H9 (cell line): ENCODE measurements around the gene NKD1. TPM values are rescaled to one million over a fixed set of nuclear protein-coding genes. Genes with fewer than 3 reads are reported as not detected.
A peak's percentile ranks its signal among the peaks of the same experiment; 100 is the strongest.

Source experiments
- DNase-seq: peaks from one replicate; pipeline ENCODE4 v3.0.0-alpha.2; 2017
- H2AFZ ChIP-seq: one replicate; pipeline ENCODE4 v1.6.1; 2013; ENCODE audit warnings: mild to moderate bottlenecking, low read length, control low read depth, moderate library complexity
- H2AK5ac ChIP-seq: 2 replicates; pipeline ENCODE4 v1.6.1; 2013; ENCODE audit warnings: low read length, control low read depth, mixed read lengths; ENCODE audit not compliant: insufficient read length
- H2BK120ac ChIP-seq: one replicate; pipeline ENCODE4 v1.6.1; 2013; ENCODE audit warnings: low read depth, mild to moderate bottlenecking, low read length, control low read depth, inconsistent platforms; ENCODE audit not compliant: poor library complexity, severe bottlenecking
- H2BK12ac ChIP-seq: 2 replicates; pipeline ENCODE4 v1.6.1; 2013; ENCODE audit warnings: low read length, control low read depth, mixed read lengths, low read depth; ENCODE audit not compliant: insufficient read length
- H2BK15ac ChIP-seq: 2 replicates; pipeline ENCODE4 v1.6.1; 2013; ENCODE audit warnings: low read depth, low read length, control low read depth
- H2BK20ac ChIP-seq: one replicate; pipeline ENCODE4 v1.6.1; 2013; ENCODE audit warnings: low read depth, mild to moderate bottlenecking, low read length, control low read depth, inconsistent platforms; ENCODE audit not compliant: poor library complexity, severe bottlenecking
- H2BK5ac ChIP-seq: 2 replicates; pipeline ENCODE4 v1.6.1; 2013; ENCODE audit warnings: low read length, control low read depth, mixed read lengths; ENCODE audit not compliant: insufficient read length
- H3K14ac ChIP-seq: 2 replicates; pipeline ENCODE4 v1.6.1; 2013; ENCODE audit warnings: low read length, control low read depth; ENCODE audit not compliant: insufficient read depth
- H3K18ac ChIP-seq: 2 replicates; pipeline ENCODE4 v1.6.1; 2013; ENCODE audit warnings: low read depth, mild to moderate bottlenecking, mixed read lengths, low read length, control low read depth; ENCODE audit not compliant: insufficient read length
- H3K23ac ChIP-seq: 2 replicates; pipeline ENCODE4 v1.6.1; 2013; ENCODE audit warnings: low read length, control low read depth, mixed read lengths, low read depth; ENCODE audit not compliant: insufficient read length
- H3K23me2 ChIP-seq: 2 replicates; pipeline ENCODE4 v1.6.1; 2013; ENCODE audit warnings: low read depth, mild to moderate bottlenecking, mixed read lengths, low read length, control low read depth; ENCODE audit not compliant: insufficient read length, poor library complexity, severe bottlenecking
- H3K27ac ChIP-seq: 2 replicates; pipeline ENCODE4 v1.5.1; 2013; ENCODE audit warnings: low read length, control low read depth, mixed read lengths, low read depth; ENCODE audit not compliant: insufficient read length
- H3K27me3 ChIP-seq: 2 replicates; pipeline ENCODE4 v1.6.1; 2013; ENCODE audit warnings: low read length, control low read depth, inconsistent platforms; ENCODE audit not compliant: insufficient read depth
- H3K4ac ChIP-seq: 2 replicates; pipeline ENCODE4 v1.6.1; 2013; ENCODE audit warnings: low read depth, mild to moderate bottlenecking, control low read depth, inconsistent platforms, low read length, moderate library complexity
- H3K4me1 ChIP-seq: 2 replicates; pipeline ENCODE4 v1.6.1; 2013; ENCODE audit warnings: low read length, control low read depth, inconsistent platforms; ENCODE audit not compliant: insufficient read depth
- H3K4me2 ChIP-seq: 2 replicates; pipeline ENCODE4 v1.6.1; 2013; ENCODE audit warnings: low read length, control low read depth, mixed read lengths; ENCODE audit not compliant: insufficient read length, insufficient read depth
- H3K56ac ChIP-seq: 2 replicates; pipeline ENCODE4 v1.6.1; 2013; ENCODE audit warnings: low read depth, mild to moderate bottlenecking, mixed read lengths, low read length, control low read depth; ENCODE audit not compliant: insufficient read length
- H3K79me1 ChIP-seq: 2 replicates; pipeline ENCODE4 v1.6.1; 2013; ENCODE audit warnings: low read depth, mild to moderate bottlenecking, moderate library complexity, low read length, control low read depth, inconsistent platforms; ENCODE audit not compliant: insufficient read depth, poor library complexity, severe bottlenecking
- H3K79me2 ChIP-seq: 2 replicates; pipeline ENCODE4 v1.6.1; 2013; ENCODE audit warnings: low read length, control low read depth, inconsistent platforms; ENCODE audit not compliant: insufficient read depth
- H3K9ac ChIP-seq: 2 replicates; pipeline ENCODE4 v1.6.1; 2013; ENCODE audit warnings: low read length, control low read depth, mixed read lengths; ENCODE audit not compliant: insufficient read length; ENCODE audit errors: extremely low read depth
- H3K9me3 ChIP-seq: one replicate; pipeline ENCODE4 v1.6.1; 2013; ENCODE audit warnings: low read depth, low read length, inconsistent platforms; ENCODE audit not compliant: control insufficient read depth
- H3T11ph ChIP-seq: one replicate; pipeline ENCODE4 v1.6.1; 2013; ENCODE audit warnings: mild to moderate bottlenecking, low read length, control low read depth, inconsistent platforms
- H4K20me1 ChIP-seq: one replicate; pipeline ENCODE4 v1.6.1; 2013; ENCODE audit not compliant: control insufficient read depth, insufficient read length, insufficient read depth
- H4K5ac ChIP-seq: 2 replicates; pipeline ENCODE4 v1.6.1; 2013; ENCODE audit warnings: low read depth, mild to moderate bottlenecking, mixed read lengths, low read length, control low read depth; ENCODE audit not compliant: insufficient read length
- H4K8ac ChIP-seq: replicated peaks from 2 replicates; pipeline ENCODE4 v1.6.1; 2013; ENCODE audit warnings: low read length, control low read depth, mixed read lengths, low read depth; ENCODE audit not compliant: insufficient read length
- H4K91ac ChIP-seq: 2 replicates; pipeline ENCODE4 v1.6.1; 2013; ENCODE audit warnings: low read depth, mild to moderate bottlenecking, moderate library complexity, mixed read lengths, low read length, control low read depth; ENCODE audit not compliant: insufficient read length
- H3K27ac Mint-ChIP-seq, 3 experiments: 2 replicates in 2 of 3; 3 replicates in 1 of 3; pipeline ENCODE4 v1.8.0; 2020 to 2021; ENCODE audit warnings: mixed read lengths in 3 of 3, mild to moderate bottlenecking in 1 of 3, moderate library complexity in 1 of 3
- H3K27me3 Mint-ChIP-seq: 2 replicates; pipeline ENCODE4 v1.8.0; 2021; ENCODE audit warnings: low read depth, mild to moderate bottlenecking, moderate library complexity, mixed read lengths
- H3K36me3 Mint-ChIP-seq, 3 experiments: 2 replicates in 2 of 3; 3 replicates in 1 of 3; pipeline ENCODE4 v1.8.0; 2020 to 2021; ENCODE audit warnings: low read depth in 3 of 3, mixed read lengths in 3 of 3; ENCODE audit not compliant: insufficient read depth in 1 of 3
- H3K4me1 Mint-ChIP-seq, 2 experiments: 2 replicates each; pipeline ENCODE4 v1.8.0; 2020; ENCODE audit warnings: mixed read lengths in 2 of 2
- H3K4me3 Mint-ChIP-seq, 2 experiments: 2 replicates in 1 of 2; 3 replicates in 1 of 2; pipeline ENCODE4 v1.8.0; 2020 to 2021; ENCODE audit warnings: mild to moderate bottlenecking in 2 of 2, mixed read lengths in 2 of 2, moderate library complexity in 1 of 2
- H3K9me3 Mint-ChIP-seq, 2 experiments: 2 replicates in 1 of 2; 3 replicates in 1 of 2; pipeline ENCODE4 v1.8.0; 2020; ENCODE audit warnings: mild to moderate bottlenecking in 2 of 2, mixed read lengths in 2 of 2, moderate library complexity in 1 of 2
- CTCF ChIP-seq: fragments of 200-600 bp; sonication (generic); conservative IDR thresholded peaks from 3 replicates; pipeline ENCODE4 v1.8.0; 2021; ENCODE audit warnings: antibody characterized with exemption, mild to moderate bottlenecking
- whole genome bisulfite sequencing: extraction: QIAGEN DNeasy Blood & Tissue Kit; methylation state at CpG from one replicate; pipeline ENCODE4 v1.1.7; 2013; ENCODE audit warnings: missing lambda C conversion rate, low lambda C conversion rate, mixed read lengths; ENCODE audit not compliant: insufficient read length; ENCODE audit errors: extremely low coverage; 5-methylcytosine and 5-hydroxymethylcytosine counted together
- total RNA-seq: library from RNA; stranded (reverse); gene quantifications from 2 replicates; pipeline ENCODE4 v1.2.1, GENCODE V29; 2021

Gene NKD1
- total RNA-seq, 1 experiment from 2014 or later: 1.9 TPM

DNA sequence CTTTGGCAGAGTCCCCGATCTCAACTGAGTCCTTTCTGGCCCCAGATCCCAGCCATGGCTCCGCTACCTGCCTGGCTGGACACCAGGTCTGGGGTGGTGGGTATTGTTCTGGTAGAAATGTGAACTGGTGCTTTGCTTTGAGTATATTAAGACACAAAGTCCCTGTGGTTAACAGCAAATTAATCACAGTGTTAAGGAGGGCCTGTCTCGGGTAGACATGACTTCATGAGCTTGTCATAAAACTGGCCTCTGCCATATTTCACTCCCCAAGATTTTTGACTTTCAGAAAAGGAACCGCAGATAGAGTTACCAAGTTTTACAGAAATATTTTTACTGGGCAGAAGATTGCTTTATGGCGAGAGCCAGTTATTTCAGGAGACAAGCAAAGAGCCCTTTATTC is 19.5 kb downstream of the NKD1 start:
- Histone ChIP-seq H3K4ac (no peak overlapping the region), H2BK15ac (no peak overlapping the region), H3K9me3 (no peaks in the 10 kb centered on the region), H2BK5ac (no peak overlapping the region), H3K4me1 (peaks cover 3% of the 10 kb centered on the region; the same call in 1 of the 2 replicates), H3K27ac (no peak overlapping the region), H3T11ph (no peak overlapping the region), H3K18ac (no peak overlapping the region), H3K27me3 (no peaks in the 10 kb centered on the region), H4K5ac (no peak overlapping the region), H3K14ac (no peak overlapping the region), H3K9ac (no peak overlapping the region), H3K79me1 (no peaks in the 10 kb centered on the region), H3K23me2 (no peaks in the 10 kb centered on the region), H4K8ac (no peak overlapping the region), H2BK120ac (no peak overlapping the region), H3K4me2 (no peak overlapping the region), H4K91ac (no peak overlapping the region), H3K79me2 (no peaks in the 10 kb centered on the region), H2AFZ (no peak overlapping the region), H3K56ac (no peak overlapping the region), H2AK5ac (no peak overlapping the region), H3K23ac (no peak overlapping the region), H4K20me1 (no peaks in the 10 kb centered on the region), H2BK12ac (no peak overlapping the region), H2BK20ac (no peak overlapping the region)
- no peak overlapping the region for H3K4me3 Mint-ChIP-seq
- WGBS: no CpG with 5 or more reads among the region's 5 CpGs
- H3K4me1 Mint-ChIP-seq: peaks cover 27 to 28% of the 10 kb centered on the region in 2 experiments
- no peak for TF ChIP-seq CTCF
- H3K27ac Mint-ChIP-seq: peak overlapping the region in 1 of 3 experiments; percentile 70; a peak in 1 of 7 replicates
- no peak for DNase-seq
- peaks cover 0 to 5% (median 3%) of the 10 kb centered on the region in 3 experiments; a peak in 2 of 7 replicates for H3K36me3 Mint-ChIP-seq
- H3K27me3 Mint-ChIP-seq: no peaks in the 10 kb centered on the region; the same call in 1 of the 2 replicates
- H3K9me3 Mint-ChIP-seq: no peaks in the 10 kb centered on the region
